GM12872 (cell line): ENCODE measurements around the gene APBB2.

Experiments used
- TF ChIP-seq, protein P1 (sequence below): IDR thresholded peaks from 3 replicates; pipeline ENCODE4 v1.5.1; 2011; ENCODE audit warnings: low read depth, mild to moderate bottlenecking, low read length, moderate library complexity; ENCODE audit not compliant: insufficient read depth

Gene APBB2

DNA sequence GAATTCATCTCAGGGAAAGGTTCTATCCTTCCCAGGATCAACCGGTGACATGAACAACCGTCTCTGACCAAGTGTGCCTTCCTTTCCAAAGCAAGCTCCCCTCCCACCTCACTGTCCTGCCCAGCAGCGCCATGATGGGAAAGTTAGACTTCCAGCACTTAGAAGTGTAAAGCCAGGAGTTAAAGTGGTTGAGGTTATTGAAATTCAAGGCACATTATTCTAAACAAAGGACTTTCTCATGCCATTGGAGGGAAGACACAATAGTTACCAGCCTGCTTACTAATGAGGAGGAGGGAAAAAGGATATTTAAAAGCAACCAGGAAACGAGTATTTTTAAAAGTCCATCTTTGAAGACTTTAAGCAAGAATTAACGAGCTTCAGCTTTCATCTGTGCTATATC, 367.8 kb downstream of the APBB2 start:
- TF ChIP-seq, protein P1, sequence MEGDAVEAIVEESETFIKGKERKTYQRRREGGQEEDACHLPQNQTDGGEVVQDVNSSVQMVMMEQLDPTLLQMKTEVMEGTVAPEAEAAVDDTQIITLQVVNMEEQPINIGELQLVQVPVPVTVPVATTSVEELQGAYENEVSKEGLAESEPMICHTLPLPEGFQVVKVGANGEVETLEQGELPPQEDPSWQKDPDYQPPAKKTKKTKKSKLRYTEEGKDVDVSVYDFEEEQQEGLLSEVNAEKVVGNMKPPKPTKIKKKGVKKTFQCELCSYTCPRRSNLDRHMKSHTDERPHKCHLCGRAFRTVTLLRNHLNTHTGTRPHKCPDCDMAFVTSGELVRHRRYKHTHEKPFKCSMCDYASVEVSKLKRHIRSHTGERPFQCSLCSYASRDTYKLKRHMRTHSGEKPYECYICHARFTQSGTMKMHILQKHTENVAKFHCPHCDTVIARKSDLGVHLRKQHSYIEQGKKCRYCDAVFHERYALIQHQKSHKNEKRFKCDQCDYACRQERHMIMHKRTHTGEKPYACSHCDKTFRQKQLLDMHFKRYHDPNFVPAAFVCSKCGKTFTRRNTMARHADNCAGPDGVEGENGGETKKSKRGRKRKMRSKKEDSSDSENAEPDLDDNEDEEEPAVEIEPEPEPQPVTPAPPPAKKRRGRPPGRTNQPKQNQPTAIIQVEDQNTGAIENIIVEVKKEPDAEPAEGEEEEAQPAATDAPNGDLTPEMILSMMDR = no peak

DNA sequence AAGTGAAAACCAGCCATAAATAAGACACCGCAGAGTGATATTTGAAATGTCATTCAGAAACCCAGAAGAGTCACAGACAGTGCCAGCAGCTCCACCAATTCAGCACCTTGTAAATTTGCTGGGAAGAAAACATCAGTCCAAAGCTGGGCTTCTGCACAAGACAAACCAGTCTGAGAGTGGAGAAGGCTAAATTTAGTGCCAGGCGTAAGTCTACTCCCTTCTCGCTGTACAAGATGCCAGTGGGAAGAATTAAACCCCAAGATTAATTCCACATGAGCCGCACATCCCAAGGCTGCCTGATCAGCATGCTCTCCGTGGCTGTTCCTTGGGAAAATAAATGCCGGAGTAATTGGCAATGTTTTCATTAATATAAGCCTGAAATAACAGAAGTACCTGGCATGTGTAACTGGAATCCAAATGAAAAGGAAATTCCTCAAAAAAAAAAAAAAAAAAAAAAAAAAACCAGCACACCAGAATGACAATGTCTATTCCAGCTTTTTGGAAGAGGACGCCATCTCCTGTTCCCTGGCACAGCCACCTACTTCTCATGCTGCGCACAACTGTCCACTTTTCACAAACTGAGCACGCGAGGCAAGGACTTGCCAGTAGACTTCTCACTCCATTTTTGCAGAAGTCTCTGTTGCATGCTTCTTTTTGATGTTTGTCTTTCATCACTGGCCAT, 369.0 kb downstream of the APBB2 start:
- TF ChIP-seq, protein P1 = no peak

DNA sequence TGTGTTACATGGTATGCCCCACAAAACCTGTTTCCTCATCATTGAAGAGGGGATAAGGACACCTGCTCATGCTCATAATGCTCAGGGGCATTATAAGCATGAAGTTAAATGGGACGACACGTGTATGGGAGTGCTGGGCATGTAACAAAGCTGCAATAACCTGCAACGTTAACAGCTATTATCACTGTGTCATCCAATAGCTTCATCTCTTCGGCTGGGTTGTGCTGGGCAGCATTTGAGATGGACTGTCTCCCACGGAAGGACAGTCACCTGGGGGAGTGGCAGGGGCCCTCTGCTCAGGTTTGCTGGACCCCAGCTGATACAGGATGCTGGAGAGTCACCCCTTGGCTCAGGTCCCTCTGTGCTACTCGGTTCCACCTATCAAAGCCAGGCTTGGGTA, 370.1 kb downstream of the APBB2 start:
- TF ChIP-seq, protein P1 = no peak

- TF ChIP-seq, protein P1 = peak; percentile 65
Observed at GRCh38 chr4:40843696-40844095, 370.6 kb downstream of the APBB2 start.

- TF ChIP-seq, protein P1 = no peak
Observed at GRCh38 chr4:40842725-40843423, 371.5 kb downstream of the APBB2 start.

- TF ChIP-seq, protein P1 = no peak
Observed at GRCh38 chr4:40842318-40842717, 372.0 kb downstream of the APBB2 start.

- TF ChIP-seq, protein P1 = peak; percentile 91
Observed at GRCh38 chr4:40840985-40841571, 373.3 kb downstream of the APBB2 start.
